GM23338 (cell line): ENCODE results near the gene EPG5.

ENCODE experiments used
- EZH2phosphoT487 ChIP-seq: fragments of 200-600 bp; sonication (generic); IDR thresholded peaks from one replicate; pipeline ENCODE4 v1.8.1; 2018; ENCODE audit warnings: antibody characterized with exemption; ENCODE audit not compliant: unreplicated experiment
- POLR2AphosphoS5 ChIP-seq: IDR thresholded peaks from 2 replicates; pipeline ENCODE4 v1.6.1; 2016; ENCODE audit warnings: antibody characterized with exemption, low read depth
- TF ChIP-seq, protein P1 (sequence below), 2 experiments: fragments of 200-600 bp in 1 of 2; sonication (generic) in 1 of 2; conservative IDR thresholded peaks; 2 replicates each; pipeline versions ENCODE4 v1.5.1 to v1.6.1; 2016 to 2017; ENCODE audit warnings: antibody characterized with exemption in 2 of 2, low read depth in 2 of 2, mild to moderate bottlenecking in 2 of 2, moderate library complexity in 1 of 2
- TF ChIP-seq, protein P2 (sequence below): IDR thresholded peaks from one replicate; pipeline ENCODE4 v1.6.1; 2018; ENCODE audit warnings: antibody characterized with exemption; ENCODE audit not compliant: unreplicated experiment

DNA sequence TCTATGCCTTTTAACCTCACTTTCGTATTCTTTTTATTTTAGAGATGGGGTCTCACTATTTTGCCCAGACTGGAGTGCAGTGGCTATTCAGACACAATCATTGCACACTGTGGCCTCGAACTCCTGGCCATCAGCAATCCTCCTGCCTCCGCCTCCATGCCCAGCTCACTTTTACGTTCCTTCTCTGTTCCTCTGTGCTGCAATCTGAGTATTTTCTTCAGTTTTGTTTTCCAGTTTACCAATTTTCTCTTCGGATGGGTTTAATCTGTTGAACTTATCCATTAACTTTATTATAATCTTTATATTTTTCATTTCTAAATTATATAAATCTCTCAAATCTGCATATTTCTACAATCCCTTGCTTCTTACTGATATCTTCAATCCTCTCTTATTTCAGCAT lies 103.0 kb downstream of the EPG5 start:
- TF ChIP-seq, protein P1, sequence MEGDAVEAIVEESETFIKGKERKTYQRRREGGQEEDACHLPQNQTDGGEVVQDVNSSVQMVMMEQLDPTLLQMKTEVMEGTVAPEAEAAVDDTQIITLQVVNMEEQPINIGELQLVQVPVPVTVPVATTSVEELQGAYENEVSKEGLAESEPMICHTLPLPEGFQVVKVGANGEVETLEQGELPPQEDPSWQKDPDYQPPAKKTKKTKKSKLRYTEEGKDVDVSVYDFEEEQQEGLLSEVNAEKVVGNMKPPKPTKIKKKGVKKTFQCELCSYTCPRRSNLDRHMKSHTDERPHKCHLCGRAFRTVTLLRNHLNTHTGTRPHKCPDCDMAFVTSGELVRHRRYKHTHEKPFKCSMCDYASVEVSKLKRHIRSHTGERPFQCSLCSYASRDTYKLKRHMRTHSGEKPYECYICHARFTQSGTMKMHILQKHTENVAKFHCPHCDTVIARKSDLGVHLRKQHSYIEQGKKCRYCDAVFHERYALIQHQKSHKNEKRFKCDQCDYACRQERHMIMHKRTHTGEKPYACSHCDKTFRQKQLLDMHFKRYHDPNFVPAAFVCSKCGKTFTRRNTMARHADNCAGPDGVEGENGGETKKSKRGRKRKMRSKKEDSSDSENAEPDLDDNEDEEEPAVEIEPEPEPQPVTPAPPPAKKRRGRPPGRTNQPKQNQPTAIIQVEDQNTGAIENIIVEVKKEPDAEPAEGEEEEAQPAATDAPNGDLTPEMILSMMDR (conservative IDR thresholded peaks at IDR 0.05; ENCODE audit: low read depth in 2 of 2), result no peak
- TF ChIP-seq, protein P2, sequence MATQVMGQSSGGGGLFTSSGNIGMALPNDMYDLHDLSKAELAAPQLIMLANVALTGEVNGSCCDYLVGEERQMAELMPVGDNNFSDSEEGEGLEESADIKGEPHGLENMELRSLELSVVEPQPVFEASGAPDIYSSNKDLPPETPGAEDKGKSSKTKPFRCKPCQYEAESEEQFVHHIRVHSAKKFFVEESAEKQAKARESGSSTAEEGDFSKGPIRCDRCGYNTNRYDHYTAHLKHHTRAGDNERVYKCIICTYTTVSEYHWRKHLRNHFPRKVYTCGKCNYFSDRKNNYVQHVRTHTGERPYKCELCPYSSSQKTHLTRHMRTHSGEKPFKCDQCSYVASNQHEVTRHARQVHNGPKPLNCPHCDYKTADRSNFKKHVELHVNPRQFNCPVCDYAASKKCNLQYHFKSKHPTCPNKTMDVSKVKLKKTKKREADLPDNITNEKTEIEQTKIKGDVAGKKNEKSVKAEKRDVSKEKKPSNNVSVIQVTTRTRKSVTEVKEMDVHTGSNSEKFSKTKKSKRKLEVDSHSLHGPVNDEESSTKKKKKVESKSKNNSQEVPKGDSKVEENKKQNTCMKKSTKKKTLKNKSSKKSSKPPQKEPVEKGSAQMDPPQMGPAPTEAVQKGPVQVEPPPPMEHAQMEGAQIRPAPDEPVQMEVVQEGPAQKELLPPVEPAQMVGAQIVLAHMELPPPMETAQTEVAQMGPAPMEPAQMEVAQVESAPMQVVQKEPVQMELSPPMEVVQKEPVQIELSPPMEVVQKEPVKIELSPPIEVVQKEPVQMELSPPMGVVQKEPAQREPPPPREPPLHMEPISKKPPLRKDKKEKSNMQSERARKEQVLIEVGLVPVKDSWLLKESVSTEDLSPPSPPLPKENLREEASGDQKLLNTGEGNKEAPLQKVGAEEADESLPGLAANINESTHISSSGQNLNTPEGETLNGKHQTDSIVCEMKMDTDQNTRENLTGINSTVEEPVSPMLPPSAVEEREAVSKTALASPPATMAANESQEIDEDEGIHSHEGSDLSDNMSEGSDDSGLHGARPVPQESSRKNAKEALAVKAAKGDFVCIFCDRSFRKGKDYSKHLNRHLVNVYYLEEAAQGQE, result no peak
- TF ChIP-seq POLR2AphosphoS5 (no peak), EZH2phosphoT487 (no peak)
